ENCODE results near the gene ELP1.
A peak's percentile ranks its signal among the peaks of the same experiment; 100 is the strongest.
"Not testable (repeated sequence)": the region's sequence is repeated elsewhere in the genome, so short reads cannot be mapped to it uniquely, and the experiment has no call there.

ELP1 gene

GRCh38 chr9:108951578-108951977 is 17.7 kb upstream of the ELP1 start:
- no peaks in the 10 kb centered on the region for H3K36me3 Mint-ChIP-seq
- H3K4me1 Mint-ChIP-seq, result no peaks in the 10 kb centered on the region
- no peak overlapping the region for H3K27ac Mint-ChIP-seq
- H3K9me3 Mint-ChIP-seq, result no peaks in the 10 kb centered on the region
- H3K27me3 Mint-ChIP-seq, result no peaks in the 10 kb centered on the region
- no peak for ATAC-seq
- H3K4me3 Mint-ChIP-seq, result no peak overlapping the region

GRCh38 chr9:108950168-108950567 is 16.2 kb upstream of the ELP1 start:
- no peaks in the 10 kb centered on the region for H3K9me3 Mint-ChIP-seq
- H3K27me3 Mint-ChIP-seq, result no peaks in the 10 kb centered on the region
- no peaks in the 10 kb centered on the region for H3K36me3 Mint-ChIP-seq
- H3K27ac Mint-ChIP-seq, result no peak overlapping the region
- no peak for ATAC-seq
- H3K4me3 Mint-ChIP-seq, result no peak overlapping the region
- no peaks in the 10 kb centered on the region for H3K4me1 Mint-ChIP-seq

- no peak for ATAC-seq
- Mint-ChIP-seq H3K4me1 (peaks cover 4% of the 10 kb centered on the region), H3K27ac (no peak overlapping the region), H3K36me3 (peaks cover 21% of the 10 kb centered on the region), H3K9me3 (no peaks in the 10 kb centered on the region), H3K4me3 (no peak overlapping the region), H3K27me3 (no peaks in the 10 kb centered on the region)
These were observed 6.1 kb upstream of the ELP1 start for GRCh38 chr9:108939975-108940374.

GRCh38 chr9:108937561-108938305 is 3.8 kb upstream of the ELP1 start:
- no peak for ATAC-seq
- H3K27ac Mint-ChIP-seq, result no peak overlapping the region
- H3K36me3 Mint-ChIP-seq, result peaks cover 21% of the 10 kb centered on the region
- no peaks in the 10 kb centered on the region for H3K27me3 Mint-ChIP-seq
- no peak overlapping the region for H3K4me3 Mint-ChIP-seq
- no peaks in the 10 kb centered on the region for H3K9me3 Mint-ChIP-seq
- peaks cover 24% of the 10 kb centered on the region for H3K4me1 Mint-ChIP-seq

GRCh38 chr9:108934323-108934893 is 484 bp upstream of the ELP1 start, which contains the start of gene ABITRAM:
Gene ABITRAM (plus strand): TSS chr9:108934400. CDS start chr9:108934487, 87 bp downstream.
- H3K9me3 Mint-ChIP-seq, result no peaks in the 10 kb centered on the region
- H3K27me3 Mint-ChIP-seq, result no peaks in the 10 kb centered on the region
- peaks cover 28% of the 10 kb centered on the region for H3K4me1 Mint-ChIP-seq
- H3K36me3 Mint-ChIP-seq, result peaks cover 10% of the 10 kb centered on the region
- peak within 1 kb of the TSS; percentile 94 for H3K27ac Mint-ChIP-seq
- H3K4me3 Mint-ChIP-seq, result peak within 1 kb of the TSS; percentile 98
- ATAC-seq, result peak; percentile 93

GRCh38 chr9:108933231-108933717 is 650 bp downstream of the ELP1 start:
- H3K4me3 Mint-ChIP-seq, result peak overlapping the region; percentile 98
- peaks cover 28% of the 10 kb centered on the region for H3K4me1 Mint-ChIP-seq
- ATAC-seq, result no peak
- peaks cover 12% of the 10 kb centered on the region for H3K36me3 Mint-ChIP-seq
- H3K27me3 Mint-ChIP-seq, result no peaks in the 10 kb centered on the region
- no peaks in the 10 kb centered on the region for H3K9me3 Mint-ChIP-seq
- H3K27ac Mint-ChIP-seq, result peak overlapping the region; percentile 94

GRCh38 chr9:108928386-108928785 is 5.5 kb downstream of the ELP1 start:
- peaks cover 10% of the 10 kb centered on the region for H3K4me1 Mint-ChIP-seq
- ATAC-seq, result no peak
- peaks cover 57% of the 10 kb centered on the region for H3K36me3 Mint-ChIP-seq
- no peaks in the 10 kb centered on the region for H3K27me3 Mint-ChIP-seq
- no peaks in the 10 kb centered on the region for H3K9me3 Mint-ChIP-seq
- H3K27ac Mint-ChIP-seq, result no peak overlapping the region
- no peak overlapping the region for H3K4me3 Mint-ChIP-seq

GRCh38 chr9:108924466-108924865 is 9.5 kb downstream of the ELP1 start:
- no peak overlapping the region for H3K4me3 Mint-ChIP-seq

GRCh38 chr9:108921200-108921599 is 12.7 kb downstream of the ELP1 start:
- Mint-ChIP-seq H3K4me3 (no peak overlapping the region), H3K9me3 (no peaks in the 10 kb centered on the region), H3K4me1 (no peaks in the 10 kb centered on the region), H3K27me3 (no peaks in the 10 kb centered on the region), H3K27ac (no peak overlapping the region), H3K36me3 (peaks cover 71% of the 10 kb centered on the region)
- no peak for ATAC-seq

More at GRCh38 chr9:108924466-108924865, 9.5 kb downstream of the ELP1 start:
- Mint-ChIP-seq H3K36me3 (peaks cover 78% of the 10 kb centered on the region), H3K27me3 (no peaks in the 10 kb centered on the region), H3K27ac (no peak overlapping the region), H3K4me1 (no peaks in the 10 kb centered on the region), H3K9me3 (no peaks in the 10 kb centered on the region)
- no peak for ATAC-seq

GRCh38 chr9:108920401-108920800 is 13.5 kb downstream of the ELP1 start:
- H3K27me3 Mint-ChIP-seq, H3K9me3 Mint-ChIP-seq, ATAC-seq, H3K4me1 Mint-ChIP-seq, H3K27ac Mint-ChIP-seq, H3K4me3 Mint-ChIP-seq: not testable (repeated sequence)
- H3K36me3 Mint-ChIP-seq, result peaks cover 71% of the 10 kb centered on the region

- Mint-ChIP-seq H3K4me1 (no peaks in the 10 kb centered on the region), H3K4me3 (no peak overlapping the region), H3K36me3 (peaks cover 66% of the 10 kb centered on the region), H3K27ac (no peak overlapping the region), H3K27me3 (no peaks in the 10 kb centered on the region), H3K9me3 (no peaks in the 10 kb centered on the region)
- no peak for ATAC-seq
These were observed 14.4 kb downstream of the ELP1 start for GRCh38 chr9:108919517-108919916.

GRCh38 chr9:108913391-108913790 is 20.5 kb downstream of the ELP1 start:
- Mint-ChIP-seq H3K27ac (no peak overlapping the region), H3K4me1 (no peaks in the 10 kb centered on the region), H3K4me3 (no peak overlapping the region), H3K9me3 (no peaks in the 10 kb centered on the region), H3K36me3 (peaks cover 60% of the 10 kb centered on the region), H3K27me3 (no peaks in the 10 kb centered on the region)
- ATAC-seq, result no peak

- no peak overlapping the region for H3K27ac Mint-ChIP-seq
- no peak for ATAC-seq
- no peaks in the 10 kb centered on the region for H3K4me1 Mint-ChIP-seq
- no peak overlapping the region for H3K4me3 Mint-ChIP-seq
- peaks cover 63% of the 10 kb centered on the region for H3K36me3 Mint-ChIP-seq
- H3K9me3 Mint-ChIP-seq, result no peaks in the 10 kb centered on the region
- H3K27me3 Mint-ChIP-seq, result no peaks in the 10 kb centered on the region
These were observed 22.1 kb downstream of the ELP1 start for GRCh38 chr9:108911820-108912219.

GRCh38 chr9:108910914-108911313 is 23.0 kb downstream of the ELP1 start:
- peaks cover 68% of the 10 kb centered on the region for H3K36me3 Mint-ChIP-seq
- no peaks in the 10 kb centered on the region for H3K4me1 Mint-ChIP-seq
- no peaks in the 10 kb centered on the region for H3K27me3 Mint-ChIP-seq
- no peak overlapping the region for H3K27ac Mint-ChIP-seq
- no peak for ATAC-seq
- H3K4me3 Mint-ChIP-seq, result no peak overlapping the region
- no peaks in the 10 kb centered on the region for H3K9me3 Mint-ChIP-seq

GRCh38 chr9:108910402-108910801 is 23.5 kb downstream of the ELP1 start:
- Mint-ChIP-seq H3K9me3 (no peaks in the 10 kb centered on the region), H3K4me3 (no peak overlapping the region), H3K4me1 (no peaks in the 10 kb centered on the region), H3K36me3 (peaks cover 65% of the 10 kb centered on the region), H3K27ac (no peak overlapping the region), H3K27me3 (no peaks in the 10 kb centered on the region)
- ATAC-seq, result no peak

GRCh38 chr9:108905494-108905893 is 28.4 kb downstream of the ELP1 start:
- Mint-ChIP-seq H3K9me3 (no peaks in the 10 kb centered on the region), H3K27ac (no peak overlapping the region), H3K27me3 (no peaks in the 10 kb centered on the region), H3K4me3 (no peak overlapping the region), H3K36me3 (peaks cover 75% of the 10 kb centered on the region), H3K4me1 (no peaks in the 10 kb centered on the region)
- no peak for ATAC-seq

Data from stimulated activated memory B cell treated with anti-CD40 and anti-IgM and Interleukin-4, amounts not matched to agents 10 μg/mL and 1 μg/mL and 100 μg/mL, for 72 hours (primary cell).